ENCODE data around the gene TTC34. TPM values are rescaled to one million over a fixed set of nuclear protein-coding genes. Genes with fewer than 3 reads are reported as not detected.

Gene TTC34
- total and polyA plus RNA-seq, 2 of the 13 experiments (the other 11 are each of a cell fraction or from before 2014, with no cell fraction given) = 0.07 to 0.11 TPM

GRCh38 chr1:2587071-2587859 lies 214.2 kb downstream of the TTC34 start (continued):
- TF ChIP-seq FOXK2 (IDR thresholded peaks at IDR 0.05) (no peak), ZFY (CRISPR knock-in tag; IDR thresholded peaks at IDR 0.05) (peak; percentile 51; the same call in 1 of the 2 replicates), ZNF234 (CRISPR knock-in tag; conservative IDR thresholded peaks at IDR 0.05) (0 out of 2 replicates have a peak, but pooled peaks have one; percentile 70), ZNF232 (CRISPR knock-in tag; IDR thresholded peaks at IDR 0.05; ENCODE audit: borderline replicate concordance) (0 out of 2 replicates have a peak, but pooled peaks have one; percentile 59), ZNF687 (CRISPR knock-in tag; IDR thresholded peaks at IDR 0.05) (peak; percentile 5), ZNF766 (CRISPR knock-in tag; IDR thresholded peaks at IDR 0.05; ENCODE audit: borderline replicate concordance) (no peak), MEIS2 (CRISPR knock-in tag; IDR thresholded peaks at IDR 0.05) (peak; percentile 33; the same call in 1 of the 2 replicates), NPAS2 (CRISPR knock-in tag; IDR thresholded peaks at IDR 0.05; ENCODE audit: borderline replicate concordance) (no peak), HNRNPL (IDR thresholded peaks at IDR 0.05; ENCODE audit: low read depth, low read length) (0 out of 2 replicates have a peak, but pooled peaks have one; percentile 59), ARNT2 (CRISPR knock-in tag; IDR thresholded peaks at IDR 0.05; ENCODE audit: low read depth) (0 out of 2 replicates have a peak, but pooled peaks have one; percentile 55), IKZF1 (IDR thresholded peaks at IDR 0.05) (no peak), ZNF274 (CRISPR knock-in tag; IDR thresholded peaks at IDR 0.05) (no peak), ZBTB44 (CRISPR knock-in tag; IDR thresholded peaks at IDR 0.05) (no peak), ZNF607 (CRISPR knock-in tag; IDR thresholded peaks at IDR 0.05; ENCODE audit: borderline replicate concordance) (0 out of 2 replicates have a peak, but pooled peaks have one; percentile 31), CBX2 (IDR thresholded peaks at IDR 0.05; ENCODE audit: low read depth, low read length) (no peak), CBX2 (CRISPR knock-in tag; IDR thresholded peaks at IDR 0.05; ENCODE audit: low read depth) (no peak), POGK (CRISPR knock-in tag; conservative IDR thresholded peaks at IDR 0.05) (0 out of 2 replicates have a peak, but pooled peaks have one; percentile 36), ZFP91 (CRISPR knock-in tag; IDR thresholded peaks at IDR 0.05; ENCODE audit: borderline replicate concordance) (peak; percentile 14; the same call in 1 of the 2 replicates), DMAP1 (CRISPR knock-in tag; IDR thresholded peaks at IDR 0.05) (0 out of 2 replicates have a peak, but pooled peaks have one; percentile 1)

Measured in HepG2 (cell line).